Kidney capillary endothelial cell (primary cell): ENCODE results near the gene COA3.

Source experiments
- DNase-seq: peaks from one replicate; pipeline ENCODE4 v3.0.0-alpha.2; 2018; ENCODE audit warnings: low spot score

COA3 gene, protein sequence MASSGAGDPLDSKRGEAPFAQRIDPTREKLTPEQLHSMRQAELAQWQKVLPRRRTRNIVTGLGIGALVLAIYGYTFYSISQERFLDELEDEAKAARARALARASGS

DNA sequence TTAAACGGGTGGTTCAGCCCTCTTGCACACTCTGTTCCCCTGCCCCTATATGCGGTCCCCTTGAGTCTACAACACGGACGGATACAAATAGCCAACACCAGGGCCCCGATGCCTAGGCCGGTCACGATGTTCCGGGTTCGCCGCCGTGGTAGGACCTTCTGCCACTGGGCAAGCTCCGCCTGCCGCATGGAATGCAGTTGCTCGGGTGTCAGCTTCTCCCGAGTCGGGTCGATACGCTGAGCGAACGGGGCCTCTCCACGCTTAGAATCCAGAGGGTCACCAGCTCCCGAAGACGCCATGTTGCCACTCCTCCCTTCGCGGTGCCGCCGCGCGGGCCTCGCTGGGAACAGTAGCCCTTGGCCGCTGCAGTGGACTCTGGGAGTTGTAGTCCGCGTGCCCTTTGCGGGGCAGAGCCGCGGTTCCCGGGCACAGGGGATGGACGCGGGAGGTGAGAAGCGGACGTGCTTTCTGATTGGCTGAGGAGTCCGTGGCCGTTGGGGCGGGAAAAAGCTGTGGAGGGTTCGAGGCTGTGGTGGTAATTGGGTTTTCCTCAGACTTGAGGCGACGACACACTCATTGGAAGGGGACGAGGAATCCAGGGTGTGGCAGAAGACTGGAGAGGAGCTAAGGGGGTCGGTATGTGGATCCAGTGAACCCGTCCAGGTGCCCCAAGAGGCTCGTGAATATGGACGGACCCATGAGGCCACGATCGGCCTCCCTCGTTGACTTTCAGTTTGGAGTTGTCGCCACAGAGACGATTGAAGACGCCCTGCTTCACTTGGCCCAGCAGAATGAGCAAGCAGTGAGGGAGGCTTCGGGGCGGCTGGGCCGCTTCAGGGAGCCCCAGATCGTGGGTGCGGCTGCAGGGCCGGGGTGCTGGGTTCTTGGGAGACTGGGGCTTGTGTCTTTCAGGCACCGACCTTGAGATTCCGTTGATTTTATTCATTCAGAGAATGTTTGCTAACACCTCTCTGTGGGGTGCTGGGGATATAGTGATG, at the start of gene COA3, which contains the start of gene CNTD1:
Gene COA3 (minus strand): TSS at position 322 of the 998 bp plus-strand sequence. CDS start 23 bp downstream, at position 299.
Gene CNTD1 (plus strand): TSS at position 479 of the 998 bp plus-strand sequence. CDS start 207 bp downstream, at position 686.
- peak; percentile 87 for DNase-seq

DNA sequence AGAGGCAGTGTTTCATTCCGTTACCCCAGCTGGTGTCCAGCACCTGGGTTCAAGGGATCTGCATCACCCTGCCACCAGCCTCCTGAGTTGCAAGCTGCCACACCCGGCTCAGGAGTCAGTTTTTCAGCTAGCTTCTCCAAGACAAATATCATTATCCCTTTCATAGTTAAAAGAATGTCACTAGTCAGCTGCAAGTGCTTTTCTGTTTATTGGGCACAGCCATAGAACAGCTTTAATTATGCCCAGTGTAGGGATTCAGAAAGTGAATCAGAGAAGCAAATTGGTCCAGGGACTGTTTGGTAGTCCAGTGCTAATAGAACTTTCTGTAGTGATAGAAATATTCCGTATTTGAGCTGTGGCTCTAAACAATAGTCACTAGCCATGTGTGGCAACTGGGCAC, 49.6 kb upstream of the COA3 start:
- no peak for DNase-seq

DNA sequence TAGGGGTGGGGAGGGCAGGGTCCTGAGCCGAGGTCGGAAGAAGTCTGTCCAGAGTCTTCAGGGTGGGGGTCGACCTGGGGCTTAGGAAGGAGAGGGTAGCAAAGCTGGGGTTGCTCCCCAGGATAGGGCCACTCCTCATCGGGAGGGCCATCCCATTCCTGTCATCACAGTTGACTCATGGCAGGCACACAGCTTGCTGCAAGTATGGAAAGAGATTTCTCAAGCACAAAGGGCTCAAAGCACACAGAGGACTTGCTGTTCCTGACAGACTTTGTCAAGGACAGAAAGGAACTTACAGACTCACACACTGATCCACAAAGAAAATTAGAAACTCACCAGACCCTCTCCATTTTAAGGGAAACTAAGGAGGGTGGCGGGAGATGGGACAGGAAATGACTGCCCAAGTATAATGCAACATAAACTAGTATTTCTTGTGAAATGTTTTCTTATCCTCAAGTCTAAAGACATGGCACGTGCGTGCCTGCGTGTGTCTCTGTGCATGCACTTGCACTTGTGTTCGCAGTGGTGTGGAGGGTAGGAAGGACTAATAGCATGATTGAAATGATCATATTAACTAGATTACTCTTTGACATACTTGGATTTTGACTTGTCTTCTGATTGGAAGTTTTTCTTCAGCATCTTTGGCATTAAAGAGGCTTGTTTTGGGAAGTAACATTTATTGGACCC, 48.2 kb upstream of the COA3 start:
- no peak for DNase-seq

DNA sequence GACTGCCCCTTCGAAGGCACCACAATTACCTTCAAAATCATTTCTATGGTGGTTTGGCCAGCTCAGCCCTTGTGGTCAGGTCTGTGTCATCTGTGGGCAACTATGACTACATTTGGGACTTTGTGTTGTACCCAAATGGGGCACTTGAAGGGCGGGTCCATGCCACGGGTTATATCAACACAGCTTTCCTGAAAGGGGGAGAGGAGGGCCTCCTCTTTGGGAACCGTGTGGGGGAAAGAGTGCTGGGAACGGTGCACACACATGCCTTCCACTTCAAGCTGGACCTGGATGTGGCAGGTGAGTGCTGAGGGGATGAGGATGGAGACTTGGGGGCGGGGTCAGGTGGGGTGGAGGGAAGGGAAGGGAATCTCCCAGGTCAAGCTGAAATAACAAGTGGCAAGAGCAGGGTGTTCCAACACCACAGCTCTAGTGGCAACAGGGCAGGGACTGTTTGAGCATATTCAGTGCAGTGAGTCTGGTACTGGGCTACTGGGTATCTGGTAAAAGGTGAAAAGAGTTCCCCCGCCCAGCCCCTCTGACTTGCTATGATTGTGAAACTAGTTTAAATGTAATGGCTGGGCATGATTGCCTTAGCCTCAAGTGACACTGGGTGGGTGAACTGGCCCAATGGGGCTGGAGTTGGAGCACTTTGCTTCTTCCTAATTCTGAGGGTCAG, 47.6 kb upstream of the COA3 start:
- DNase-seq: no peak

DNA sequence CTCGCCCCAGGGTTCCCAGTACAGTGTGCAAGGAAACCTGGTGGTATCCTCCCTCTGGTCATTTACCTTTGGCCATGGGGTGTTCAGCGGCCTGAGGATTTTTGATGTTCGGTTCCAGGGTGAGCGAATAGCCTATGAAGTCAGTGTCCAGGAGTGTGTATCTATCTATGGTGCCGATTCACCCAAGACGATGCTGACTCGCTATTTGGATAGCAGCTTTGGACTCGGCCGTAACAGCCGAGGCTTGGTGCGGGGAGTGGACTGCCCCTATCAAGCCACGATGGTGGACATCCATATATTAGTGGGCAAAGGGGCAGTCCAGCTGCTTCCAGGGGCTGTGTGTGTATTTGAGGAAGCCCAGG, 47.0 kb upstream of the COA3 start:
- no peak for DNase-seq

DNA sequence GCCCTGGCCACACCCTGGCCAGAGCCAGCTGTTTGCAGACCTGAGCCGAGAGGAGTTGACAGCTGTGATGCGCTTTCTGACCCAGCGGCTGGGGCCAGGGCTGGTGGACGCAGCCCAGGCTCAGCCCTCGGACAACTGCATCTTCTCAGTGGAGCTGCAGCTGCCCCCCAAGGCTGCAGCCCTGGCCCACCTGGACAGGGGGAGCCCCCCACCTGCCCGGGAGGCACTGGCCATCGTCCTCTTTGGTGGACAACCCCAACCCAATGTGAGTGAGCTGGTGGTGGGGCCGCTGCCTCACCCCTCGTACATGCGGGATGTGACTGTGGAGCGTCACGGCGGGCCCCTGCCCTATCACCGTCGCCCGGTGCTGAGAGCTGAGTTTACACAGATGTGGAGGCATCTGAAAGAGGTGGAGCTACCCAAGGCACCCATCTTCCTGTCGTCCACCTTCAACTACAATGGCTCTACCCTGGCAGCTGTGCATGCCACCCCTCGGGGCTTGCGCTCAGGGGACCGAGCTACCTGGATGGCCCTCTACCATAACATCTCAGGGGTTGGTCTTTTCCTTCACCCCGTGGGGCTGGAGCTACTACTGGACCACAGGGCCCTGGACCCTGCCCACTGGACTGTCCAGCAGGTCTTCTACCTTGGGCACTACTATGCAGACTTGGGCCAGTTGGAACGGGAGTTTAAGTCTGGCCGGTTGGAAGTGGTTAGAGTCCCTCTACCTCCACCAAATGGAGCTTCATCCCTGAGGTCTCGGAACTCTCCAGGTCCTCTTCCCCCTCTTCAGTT, 46.5 kb upstream of the COA3 start:
- no peak for DNase-seq

DNA sequence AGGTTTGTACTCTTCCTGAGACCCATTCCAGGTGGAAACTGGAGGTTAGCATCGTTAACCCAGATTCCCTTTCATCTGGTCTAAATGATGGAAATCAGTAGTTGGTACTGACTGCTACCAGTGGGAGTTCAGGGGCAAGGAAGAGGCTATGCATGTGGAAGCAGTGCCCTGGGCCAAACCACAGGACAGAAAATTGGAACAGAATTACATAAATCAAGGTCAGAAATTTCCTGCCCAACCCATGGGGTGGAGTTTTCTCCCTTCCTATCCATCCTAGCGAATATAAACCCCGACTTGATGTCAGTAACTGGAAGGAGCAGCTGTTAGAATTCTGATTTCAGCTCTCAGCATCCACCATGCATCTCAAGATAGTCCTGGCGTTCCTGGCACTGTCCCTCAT, 45.8 kb upstream of the COA3 start, which contains the start of gene AOC2:
Gene AOC2 (plus strand): TSS at position 310 of the 400 bp plus-strand sequence. CDS start 47 bp downstream, at position 357.
- no peak for DNase-seq

DNA sequence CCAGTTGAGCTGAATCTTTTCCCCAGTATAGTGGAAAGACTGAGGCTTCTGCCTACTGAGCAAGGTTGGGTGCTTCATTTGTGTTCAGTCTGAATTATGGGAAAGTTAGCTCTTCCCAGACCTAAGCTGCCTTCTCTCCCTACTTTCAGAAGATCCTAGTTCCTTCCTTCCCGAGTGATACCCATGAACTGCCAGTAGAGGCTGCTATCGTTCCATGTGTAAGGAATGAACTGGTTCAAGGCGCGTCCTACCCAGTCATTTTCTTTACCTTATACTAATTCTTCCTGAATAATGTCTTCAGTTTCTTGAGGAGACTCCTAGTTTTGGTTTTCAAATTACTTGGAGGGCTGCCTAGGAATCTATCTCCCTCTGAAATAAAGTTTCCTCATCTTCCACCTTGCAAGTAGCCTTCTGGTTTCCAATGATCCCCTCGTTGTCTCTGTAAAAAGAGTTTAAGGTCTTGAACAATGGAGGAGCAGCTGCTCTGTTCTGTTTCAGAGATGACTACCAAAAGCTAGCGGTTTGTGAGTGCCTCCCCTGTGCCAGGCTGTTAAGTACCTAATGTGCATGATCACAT, 44.9 kb upstream of the COA3 start:
- peak; percentile 65 for DNase-seq

DNA sequence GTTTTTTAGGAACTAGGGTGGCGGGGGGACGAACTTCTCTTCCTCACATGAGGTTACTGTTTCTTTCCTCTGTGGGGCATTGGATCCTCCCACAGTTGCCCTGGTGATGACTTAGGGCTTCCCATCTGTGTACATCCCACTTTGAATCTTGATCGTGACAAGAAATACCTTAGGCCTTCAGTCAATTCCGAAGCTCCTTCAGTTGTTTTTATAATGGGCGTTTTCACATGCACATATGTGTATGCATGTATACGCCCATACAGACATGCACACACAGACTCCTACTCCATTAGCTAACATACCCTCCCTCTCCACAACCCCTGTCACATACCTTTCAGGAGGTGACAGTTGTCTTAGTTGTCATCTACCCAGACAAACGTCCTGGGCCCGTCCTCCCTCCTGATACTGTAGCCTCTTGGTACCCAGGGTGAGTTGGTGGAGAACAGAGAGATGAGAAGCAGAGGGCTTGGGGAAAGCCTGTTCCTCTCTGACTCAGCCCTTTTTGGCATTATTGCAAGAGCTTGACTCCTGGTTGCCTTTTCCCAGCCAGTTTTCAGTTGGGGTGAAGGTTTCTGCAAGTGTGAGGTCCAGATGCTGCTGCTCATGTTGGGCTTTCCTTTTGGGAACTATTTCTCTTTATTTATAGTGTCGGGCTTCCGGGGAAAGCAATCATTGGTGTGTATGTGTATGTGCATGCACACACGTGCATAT, 43.6 kb upstream of the COA3 start:
- DNase-seq: no peak

DNA sequence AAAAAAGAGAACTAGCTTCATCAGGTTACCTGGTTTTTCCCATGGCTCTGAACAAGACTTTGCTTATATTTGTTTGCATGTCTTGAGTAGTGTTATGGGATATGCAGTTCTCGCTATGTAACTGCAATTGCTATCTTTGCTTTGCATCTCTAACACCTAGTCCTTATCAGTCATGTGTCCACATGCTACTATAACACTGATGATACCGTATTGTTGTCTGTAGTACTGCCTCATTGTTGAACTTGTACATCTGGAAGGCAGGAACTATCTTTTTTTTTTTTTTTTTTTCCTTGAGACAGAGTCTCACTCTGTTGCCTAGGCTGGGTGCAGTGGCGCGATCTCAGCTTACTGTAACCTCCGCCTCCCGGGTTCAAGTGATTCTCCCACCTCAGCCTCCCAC, 37.2 kb upstream of the COA3 start:
- no peak for DNase-seq

DNA sequence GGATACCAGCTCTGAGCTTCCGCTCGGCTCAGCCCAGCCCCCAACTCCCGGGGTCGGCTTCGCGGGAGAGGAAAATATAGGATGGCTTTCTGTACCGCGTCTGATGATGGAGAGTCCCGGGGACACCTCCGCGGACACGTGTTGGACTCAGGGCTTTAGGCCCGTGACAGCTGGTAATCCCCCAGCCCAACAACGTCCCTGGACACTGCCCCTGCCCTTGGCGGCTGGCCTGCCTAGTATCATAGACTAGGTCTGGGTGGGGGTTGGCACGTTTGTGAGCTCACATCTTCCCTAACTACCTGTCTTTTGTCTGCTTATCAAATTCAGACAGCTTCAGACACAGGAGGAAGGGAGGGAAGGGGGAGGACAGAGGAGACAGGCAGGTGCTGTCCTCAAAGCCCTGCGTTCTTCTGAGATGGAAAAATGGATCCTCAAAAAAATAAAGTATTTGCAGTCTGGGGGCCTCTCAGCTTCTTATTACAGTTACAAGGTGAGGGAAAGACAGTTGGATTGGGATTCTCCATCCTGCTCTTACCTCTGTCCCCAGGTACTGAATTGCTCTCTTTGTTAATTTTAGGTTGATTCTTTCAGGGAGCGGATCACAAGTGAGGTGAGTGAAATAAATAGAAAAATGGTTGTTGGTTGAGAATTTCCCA, 35.4 kb upstream of the COA3 start:
- DNase-seq: no peak

DNA sequence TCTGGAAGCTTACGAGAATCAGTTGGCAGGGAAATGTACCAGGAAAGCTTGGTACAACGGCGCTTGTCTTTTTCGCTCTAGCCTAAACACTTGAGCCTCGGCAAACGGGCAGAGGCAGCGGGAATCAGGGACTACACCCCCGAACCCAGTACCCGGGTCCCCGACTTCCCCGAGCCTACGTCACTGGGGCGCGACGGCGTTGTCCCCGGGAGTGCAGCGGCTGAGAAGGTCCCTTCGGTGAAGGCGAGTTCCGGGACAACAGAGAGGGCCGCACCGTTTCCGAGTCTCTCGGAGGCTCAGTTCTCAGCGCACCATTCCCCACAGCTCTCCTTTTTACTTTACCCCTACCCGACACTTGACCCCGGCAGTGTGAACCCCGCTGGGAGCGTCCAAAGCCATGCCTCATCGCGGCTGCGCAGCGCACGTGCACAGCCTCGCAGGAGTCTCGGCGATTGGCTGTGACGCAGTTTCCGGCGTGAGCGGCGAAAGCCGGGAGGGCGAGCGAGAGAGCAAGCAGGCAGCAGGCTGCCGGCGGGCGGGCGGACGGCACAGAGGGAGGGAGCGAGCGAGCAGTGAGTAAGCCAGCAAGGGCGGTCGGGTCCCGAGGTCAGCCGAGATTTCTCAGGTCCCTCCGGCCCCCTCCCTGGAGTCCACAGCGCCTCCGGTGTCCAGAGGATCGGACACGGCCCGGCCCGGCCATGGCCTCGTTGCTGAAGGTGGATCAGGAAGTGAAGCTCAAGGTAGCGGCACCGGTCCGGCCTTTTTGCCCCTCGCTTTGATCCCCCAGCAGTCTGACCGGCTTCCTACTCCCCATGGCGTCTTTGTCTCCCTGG, 34.6 kb upstream of the COA3 start, which contains the start of gene PSME3:
Gene PSME3 (plus strand): TSS at position 464 of the 833 bp plus-strand sequence. CDS start 235 bp downstream, at position 699.
- DNase-seq: peak; percentile 88

DNA sequence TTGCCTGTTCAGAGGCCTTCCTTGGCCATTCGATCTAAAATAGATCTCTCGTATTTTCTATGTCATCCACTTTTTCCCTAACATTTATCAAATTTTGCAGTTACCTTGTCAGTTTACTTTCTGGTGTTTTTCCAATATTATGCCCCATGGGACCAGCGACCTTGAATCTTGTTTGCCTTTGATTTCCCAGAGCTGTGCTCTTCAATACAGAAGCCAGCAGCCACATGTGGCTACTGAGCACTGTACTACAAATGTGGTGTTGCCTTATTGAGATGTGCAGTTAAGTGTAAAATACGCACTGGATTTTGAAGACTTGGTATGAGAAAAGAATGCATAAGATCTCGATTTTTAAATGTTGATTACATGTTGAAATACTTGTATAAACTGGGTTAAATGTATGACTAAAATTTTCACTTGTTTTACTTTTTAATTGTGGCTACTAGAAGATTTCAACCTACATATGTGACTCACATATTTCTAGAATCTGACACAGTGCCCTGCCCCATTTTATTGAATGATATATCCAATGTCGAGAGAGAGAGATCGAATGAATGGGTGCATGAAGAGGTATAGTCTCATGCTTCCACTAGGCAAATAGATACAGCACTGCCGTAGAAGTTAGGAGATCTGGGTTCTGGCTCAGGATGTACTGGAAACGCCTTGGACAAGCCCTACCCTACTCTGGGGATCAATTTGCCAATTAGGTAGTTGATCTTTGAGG, 33.9 kb upstream of the COA3 start:
- no peak for DNase-seq

DNA sequence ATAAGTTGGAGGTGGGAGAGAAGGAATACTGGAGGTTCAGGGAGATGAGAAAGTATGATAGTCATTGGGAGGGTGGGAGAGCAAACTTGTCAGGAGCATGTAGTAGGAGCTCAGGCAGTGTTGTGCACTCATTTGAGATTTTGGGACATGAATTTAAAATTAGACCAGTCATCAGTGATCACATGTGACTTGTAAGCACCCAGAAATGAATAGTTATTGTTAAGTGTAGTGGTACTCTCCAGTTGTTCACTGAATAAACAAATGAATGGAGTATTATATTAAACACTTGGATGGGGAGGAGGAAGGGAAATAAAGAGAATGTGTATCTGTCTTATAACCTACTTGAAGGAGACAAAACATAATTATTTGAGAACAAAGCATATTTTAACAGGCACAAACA, 32.5 kb upstream of the COA3 start:
- no peak for DNase-seq

DNA sequence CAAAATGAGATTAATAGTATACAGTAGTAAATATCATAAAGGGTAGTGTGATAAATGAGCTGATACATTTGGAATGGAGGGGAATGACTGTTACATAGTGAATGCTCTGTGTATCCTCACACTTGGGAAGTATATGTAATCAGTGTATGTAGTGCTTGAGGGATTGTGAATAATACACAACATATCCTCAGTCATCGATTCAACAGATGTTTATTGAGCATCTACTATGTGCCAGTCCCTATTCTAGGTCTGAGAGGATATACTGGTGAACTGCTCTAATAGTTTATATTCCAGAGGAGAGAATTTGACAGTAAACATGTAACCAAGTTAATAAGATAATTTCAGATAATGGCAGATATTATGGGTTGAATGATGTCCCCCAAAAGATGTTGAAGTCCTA, 29.0 kb upstream of the COA3 start:
- no peak for DNase-seq

DNA sequence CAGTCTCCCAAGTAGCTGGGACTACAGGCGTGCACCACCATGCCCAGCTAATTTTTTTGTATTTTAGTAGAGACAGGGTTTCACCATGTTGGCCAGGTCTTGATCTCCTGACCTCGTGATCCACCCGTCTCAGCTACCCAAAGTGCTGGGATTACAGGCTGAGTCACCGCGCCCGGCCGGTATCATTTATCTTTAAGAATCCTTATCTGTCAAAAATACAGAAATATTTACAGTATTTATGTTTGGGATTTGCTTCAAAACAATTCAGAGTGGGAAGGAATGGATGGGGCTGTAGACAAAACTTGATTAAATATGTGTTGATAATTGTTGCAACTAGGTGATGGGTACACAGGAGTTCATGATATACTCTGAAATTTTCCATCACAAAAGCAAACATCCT, 22.7 kb upstream of the COA3 start:
- no peak for DNase-seq

DNA sequence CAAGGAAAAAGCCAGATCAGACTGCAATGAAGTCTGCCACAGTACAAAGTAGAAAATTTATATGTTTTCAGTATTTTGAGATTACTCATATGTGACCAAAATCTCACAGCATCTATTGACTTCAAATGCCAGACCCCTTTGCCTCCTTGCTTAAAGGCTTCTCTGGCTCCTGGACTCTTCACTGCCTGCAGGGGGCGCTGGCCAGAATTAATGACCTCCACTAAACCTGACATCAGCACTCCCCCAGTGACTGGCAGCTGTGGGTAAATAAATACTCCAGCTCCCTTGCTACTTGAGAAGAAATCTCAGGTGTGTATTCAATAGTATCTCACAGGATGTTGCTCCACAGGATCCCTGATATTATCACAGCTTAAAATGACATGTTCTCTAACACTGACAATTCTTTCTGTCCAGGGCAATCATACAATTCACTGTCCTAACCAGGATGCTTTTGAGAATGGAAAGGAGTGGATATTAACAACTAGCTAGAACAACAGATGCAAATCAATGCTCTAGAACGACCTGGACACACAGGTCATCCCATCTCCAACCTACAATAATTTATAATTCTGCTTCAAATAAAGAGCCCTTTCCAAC, 21.5 kb upstream of the COA3 start:
- peak; percentile 71 for DNase-seq

DNA sequence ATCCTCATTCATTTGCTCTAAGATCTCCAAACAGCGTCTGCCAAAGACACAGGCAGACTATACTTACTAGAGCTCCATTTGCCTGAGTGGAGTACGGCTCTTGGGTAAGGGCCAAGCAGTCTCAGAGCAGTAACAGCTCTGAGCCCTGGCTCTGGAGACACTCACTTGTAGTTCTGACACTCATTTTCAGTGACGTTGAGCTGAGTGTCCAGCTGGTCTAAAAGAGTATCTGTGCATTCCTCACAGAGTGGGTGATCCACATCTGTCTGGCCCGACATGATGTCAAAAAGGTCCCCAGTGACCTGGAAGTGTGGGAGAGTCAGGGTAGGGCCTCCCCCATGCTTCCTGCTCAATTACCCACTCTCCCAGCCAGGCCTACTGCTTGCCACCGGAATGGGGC, 19.9 kb upstream of the COA3 start:
- no peak for DNase-seq
